Measurements from ENCODE around the gene PSPN.

The PSPN gene

DNA sequence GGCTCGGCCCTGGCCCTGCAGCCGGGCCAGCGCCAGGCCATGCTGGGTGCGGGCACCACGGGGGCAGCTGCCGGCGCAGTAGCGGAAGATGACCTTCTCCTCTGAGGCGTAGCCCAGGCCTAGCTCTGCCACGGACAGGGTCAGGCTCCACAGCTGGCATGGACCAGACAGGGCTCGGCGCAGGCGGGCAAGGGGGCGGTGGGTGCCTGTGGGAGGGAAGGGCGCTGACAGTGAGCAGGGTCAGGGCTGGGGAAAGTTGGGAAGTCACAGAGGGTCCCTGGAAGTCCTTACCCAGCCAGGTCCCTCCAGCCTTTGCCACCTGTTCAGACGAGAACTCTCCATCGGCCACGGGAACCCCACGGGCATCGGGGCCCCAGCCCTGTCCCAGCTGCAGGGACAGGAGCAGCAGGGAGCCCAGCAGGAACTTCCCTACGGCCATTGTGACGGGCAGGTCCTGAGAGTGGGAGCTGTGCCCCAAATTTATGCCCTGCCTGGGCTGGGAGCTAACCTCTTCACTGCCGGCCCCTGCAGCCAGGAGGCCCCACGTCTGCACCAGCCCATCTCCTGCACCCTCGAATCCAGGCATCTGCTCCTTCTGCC, at the start of gene PSPN:
PSPN (minus strand) TSS at position 523 of the 600 bp plus-strand sequence; CDS start at position 439, 84 bp downstream.
- no peak for DNase-seq (ENCODE audit: low spot score)

GRCh38 chr19:6424939-6425731, 49.4 kb upstream of the PSPN start:
- DNase-seq (ENCODE audit: low spot score) = peak; percentile 99

GRCh38 chr19:6424195-6424938, 48.6 kb upstream of the PSPN start, which contains the start of gene KHSRP:
TSS of gene KHSRP (minus strand) at chr19:6424811. CDS start at chr19:6424701, 110 bp downstream.
- peak; percentile 51 for DNase-seq (ENCODE audit: low spot score)

DNA sequence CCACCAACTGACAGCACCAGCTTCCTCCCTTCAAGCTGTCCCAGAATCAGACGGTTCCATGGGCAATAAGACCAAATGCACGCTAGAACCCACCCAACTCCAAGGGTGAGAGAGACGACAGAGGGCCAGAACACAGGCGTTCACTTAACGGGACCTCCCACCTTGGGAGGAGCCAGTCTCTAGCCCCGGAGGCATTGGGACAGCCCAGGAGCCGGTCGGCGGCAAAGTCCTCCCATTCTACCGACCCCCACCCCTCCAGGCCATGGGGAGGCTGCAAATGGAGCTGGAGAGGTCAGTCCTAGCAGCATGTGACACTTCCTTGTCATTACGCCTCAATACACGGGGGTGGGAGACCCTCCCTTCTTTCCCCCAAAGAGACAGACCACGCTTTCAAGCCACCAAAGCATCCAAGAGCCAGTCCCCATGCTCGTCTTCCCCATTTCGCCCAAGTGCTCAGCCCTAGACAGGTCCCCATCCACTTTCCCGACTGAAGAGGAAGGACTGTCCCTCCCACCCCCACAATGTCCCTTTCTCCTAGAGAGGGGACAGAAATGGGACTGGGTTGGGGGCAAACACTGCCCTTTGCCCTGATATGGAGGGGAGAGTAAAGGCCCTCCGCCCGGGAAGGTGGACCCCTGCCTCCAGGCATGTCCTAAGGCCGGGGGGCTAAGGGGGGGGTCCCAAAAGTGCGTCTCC, 47.9 kb upstream of the PSPN start:
- DNase-seq (ENCODE audit: low spot score) = peak; percentile 30

DNA sequence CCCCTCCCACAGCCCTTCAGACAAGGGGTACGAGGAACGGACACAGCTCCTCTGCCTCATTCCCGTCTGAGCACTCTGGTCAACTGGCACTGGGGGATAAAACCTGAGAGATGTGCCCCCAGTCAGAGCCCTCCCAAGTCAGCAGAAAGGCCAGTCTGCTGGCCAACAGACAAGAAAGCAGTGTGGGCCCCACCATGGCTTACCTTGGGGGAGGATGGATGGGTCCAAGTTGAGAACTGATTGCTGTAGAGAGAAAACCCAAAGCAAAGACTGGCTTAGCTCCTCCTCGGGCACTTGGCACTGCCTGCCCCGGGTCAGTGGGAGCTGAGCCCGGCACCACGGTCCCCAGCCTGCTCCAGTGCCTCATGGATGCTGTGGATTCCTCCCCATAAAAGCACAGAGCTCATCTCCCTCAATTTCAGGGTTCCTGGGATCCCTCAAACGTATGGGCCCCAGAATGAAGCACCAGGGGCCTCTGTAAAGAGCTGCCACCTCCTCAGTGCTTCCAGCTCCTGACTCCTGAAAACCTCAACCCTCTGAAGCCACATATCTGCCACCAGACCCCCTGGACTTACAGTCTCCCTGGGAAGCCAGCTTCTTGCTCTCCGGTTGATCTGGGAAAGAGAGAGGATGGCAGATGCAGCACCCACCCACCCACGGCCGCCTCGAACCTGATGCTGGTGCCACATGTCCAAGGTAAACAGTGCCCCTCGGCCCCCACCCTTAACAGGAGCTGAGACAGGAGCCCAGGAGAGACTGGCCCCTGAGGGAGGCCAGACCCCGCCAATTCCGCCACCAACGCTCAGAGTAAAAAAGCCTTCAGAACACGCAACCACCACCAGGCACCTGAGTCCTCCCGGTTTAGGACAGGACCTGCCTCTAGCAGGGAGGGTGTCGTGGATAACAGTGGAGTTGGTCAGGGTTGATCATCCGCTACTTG, 45.6 kb upstream of the PSPN start:
- DNase-seq (ENCODE audit: low spot score) = no peak

- DNase-seq (ENCODE audit: low spot score) = no peak
These were observed 42.8 kb upstream of the PSPN start for GRCh38 chr19:6418562-6418932.

DNA sequence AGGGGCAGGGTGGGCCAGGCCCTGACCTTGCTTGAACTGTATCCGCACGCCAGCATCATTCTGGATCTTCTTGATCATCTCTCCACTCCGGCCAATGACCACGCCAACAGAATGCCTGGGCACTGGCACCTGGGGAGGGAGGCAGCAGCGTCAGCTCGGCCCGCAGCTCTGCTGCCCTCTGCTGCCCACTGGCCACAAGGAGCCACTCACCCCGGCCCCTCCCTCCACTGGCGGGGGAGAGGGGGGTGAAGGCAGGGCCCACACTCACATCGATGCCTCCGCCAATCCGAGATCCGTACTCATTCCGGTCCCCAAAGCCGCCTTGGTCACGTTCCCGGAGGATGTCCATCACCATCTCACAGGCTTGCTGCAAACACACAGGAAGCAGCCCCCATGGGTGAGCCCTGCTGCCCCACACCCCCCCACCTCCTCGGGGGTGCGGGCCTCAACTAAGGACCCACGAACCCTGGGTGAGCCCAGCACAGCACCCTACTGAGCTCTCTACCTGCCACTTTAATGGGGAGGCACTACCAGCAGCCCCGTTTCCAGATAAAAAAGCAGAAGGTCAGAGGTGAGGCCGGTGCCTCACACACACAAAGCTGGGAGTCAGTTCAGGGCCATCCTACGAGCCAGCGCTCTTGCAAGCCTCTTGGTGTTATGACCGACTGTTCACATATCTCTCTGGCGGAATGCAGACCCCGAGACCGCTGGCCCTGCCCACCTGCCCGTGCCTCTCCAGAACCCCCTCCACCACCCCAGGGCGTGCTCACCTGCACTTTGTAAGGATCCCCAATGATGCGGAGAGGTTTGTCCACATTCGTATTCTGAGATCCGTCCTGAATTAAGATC, 42.2 kb upstream of the PSPN start:
- DNase-seq (ENCODE audit: low spot score) = no peak

GRCh38 chr19:6416658-6417405, 41.1 kb upstream of the PSPN start:
- no peak for DNase-seq (ENCODE audit: low spot score)

GRCh38 chr19:6415591-6416190, 40.0 kb upstream of the PSPN start:
- DNase-seq (ENCODE audit: low spot score) = no peak

- DNase-seq (ENCODE audit: low spot score) = no peak
These were observed 39.3 kb upstream of the PSPN start for GRCh38 chr19:6414793-6415590.

DNA sequence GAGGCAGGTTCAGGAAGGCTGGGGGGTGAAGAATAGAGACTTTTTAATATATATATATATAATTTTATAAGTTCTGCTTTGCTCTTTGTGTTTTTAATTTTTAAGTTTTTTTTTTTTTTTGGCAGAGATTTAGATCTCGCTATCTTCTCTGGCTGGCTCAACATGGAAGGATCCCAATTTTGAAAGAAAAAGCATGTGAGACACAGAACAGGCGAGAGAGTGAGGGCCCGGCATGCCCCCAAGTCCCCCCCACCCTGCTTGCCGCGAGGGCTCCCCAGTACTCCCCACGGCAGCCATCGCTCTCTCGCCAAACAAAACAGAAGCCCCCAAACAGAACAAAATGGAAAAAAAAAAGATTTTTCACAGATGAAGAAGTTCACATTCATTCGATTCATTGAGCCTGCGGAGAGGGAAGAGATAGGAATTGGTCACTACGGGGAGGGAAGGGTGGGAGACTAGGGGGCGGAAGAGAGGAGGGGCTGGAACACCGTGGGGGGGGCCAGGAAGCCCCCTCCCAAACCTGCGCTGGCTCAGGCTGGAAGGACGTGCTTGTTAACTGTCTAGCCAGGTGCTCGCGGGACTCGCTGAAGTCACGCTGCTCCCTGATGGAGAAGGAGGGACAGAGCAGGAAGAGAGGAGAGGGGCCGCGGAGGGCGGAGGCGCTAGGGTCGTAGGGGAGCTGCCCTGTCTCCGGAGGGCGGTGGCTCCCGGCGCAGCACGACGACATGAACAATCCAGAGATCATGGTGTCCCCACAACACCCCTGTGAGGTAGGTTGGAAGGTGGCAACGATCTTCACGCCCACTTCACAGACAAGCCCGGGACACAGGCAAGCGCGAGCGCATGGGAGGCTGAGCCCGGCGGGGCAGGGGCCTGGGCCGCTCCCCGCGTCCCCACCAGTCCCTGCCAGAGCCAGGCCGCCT, 38.2 kb upstream of the PSPN start:
- DNase-seq (ENCODE audit: low spot score) = no peak

DNA sequence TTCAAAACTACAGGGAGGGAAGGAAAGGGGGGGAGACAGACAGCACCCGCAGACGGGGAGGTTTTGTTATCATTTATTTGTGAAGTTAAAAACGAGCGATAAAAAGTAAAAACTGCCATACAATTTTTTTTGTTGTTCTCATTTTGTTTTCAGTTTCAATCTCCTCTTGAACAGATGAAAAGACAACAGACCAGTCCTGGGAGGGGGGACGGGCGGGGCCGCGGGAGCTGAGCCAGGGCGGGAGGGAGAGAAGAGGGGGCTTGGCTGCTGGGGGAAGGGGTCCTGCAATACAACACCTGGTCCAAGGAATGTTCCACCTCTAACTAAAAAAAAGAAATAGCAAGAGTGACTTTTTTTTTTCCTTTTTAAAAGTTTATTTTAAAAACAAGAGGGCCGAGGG, 37.6 kb upstream of the PSPN start:
- DNase-seq (ENCODE audit: low spot score) = no peak

DNA sequence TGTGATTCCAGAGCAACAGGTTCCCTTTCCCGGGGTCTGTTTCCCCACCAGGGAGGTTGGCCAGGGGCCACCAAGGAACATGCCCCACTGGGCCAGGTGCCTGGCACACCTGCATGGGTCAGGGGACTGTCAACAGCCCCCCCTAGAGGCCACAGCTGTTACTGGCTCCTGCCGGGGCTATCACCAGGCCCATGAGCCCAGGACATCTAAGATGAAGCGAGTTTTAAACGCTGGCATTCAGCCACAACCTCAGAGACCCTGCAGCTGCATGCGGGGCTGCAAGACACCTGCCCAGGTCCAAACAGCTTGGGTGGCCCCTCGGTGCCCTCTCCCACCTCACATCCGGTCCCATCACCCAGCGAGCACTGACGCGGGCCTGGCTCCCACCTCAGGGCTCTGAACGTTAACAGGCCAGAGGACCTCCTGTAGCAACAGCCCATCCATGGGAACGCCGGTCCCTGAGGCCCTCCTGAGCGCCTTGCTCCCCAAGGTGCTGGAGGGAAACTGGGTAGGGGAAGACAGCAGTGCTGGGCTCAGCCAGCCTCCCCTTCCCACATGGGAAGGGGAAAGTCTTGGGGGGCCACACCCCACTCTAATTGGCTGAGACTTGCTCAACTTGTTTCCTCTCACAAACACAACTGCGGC, 36.8 kb upstream of the PSPN start:
- peak; percentile 58 for DNase-seq (ENCODE audit: low spot score)

- no peak for DNase-seq (ENCODE audit: low spot score)
These were observed 36.3 kb upstream of the PSPN start for GRCh38 chr19:6412061-6412446.

DNA sequence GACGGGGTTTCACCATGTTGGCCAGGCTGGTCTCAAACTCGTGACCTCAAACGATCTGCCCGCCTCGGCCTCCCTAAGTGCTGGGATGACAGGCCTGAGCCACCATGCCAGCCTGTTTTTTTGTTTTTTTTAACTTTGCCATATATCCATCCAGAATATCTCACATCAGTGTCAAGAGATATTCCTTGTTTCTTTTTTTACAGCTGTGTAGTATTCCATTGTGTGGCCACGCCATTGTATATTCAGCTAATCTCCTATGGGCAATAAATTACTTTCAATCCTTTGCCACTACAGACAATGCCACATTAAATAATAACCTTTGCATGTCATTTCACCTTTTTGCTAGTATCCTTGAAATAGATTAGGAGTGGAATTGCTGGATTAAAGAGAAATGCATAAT, 33.6 kb upstream of the PSPN start:
- DNase-seq (ENCODE audit: low spot score) = no peak

DNA sequence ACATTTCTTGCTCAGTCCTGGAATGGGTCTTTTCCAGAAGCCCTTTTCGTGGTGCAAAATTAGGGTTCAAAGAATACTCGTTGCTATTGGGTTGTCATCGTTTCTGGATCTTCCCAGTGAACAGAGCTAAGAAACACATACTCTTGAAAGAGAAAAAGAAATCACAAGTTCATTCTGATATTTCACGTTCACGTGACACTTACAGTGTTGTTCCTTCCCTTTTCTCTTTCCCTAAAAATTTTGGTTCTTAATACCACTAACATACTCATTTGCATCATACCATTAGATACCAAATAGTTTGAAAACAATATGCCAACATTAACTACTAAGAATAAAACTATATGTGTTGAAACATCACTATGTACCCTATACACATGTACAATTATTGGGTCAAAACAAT, 30.7 kb upstream of the PSPN start:
- no peak for DNase-seq (ENCODE audit: low spot score)
